Skeletal muscle tissue (tissue), 4 donors: Measurements from ENCODE around the gene NAV2. TPM values are rescaled to one million over a fixed set of nuclear protein-coding genes. Genes with fewer than 3 reads are reported as not detected.
A peak's percentile ranks its signal among the peaks of the same experiment; 100 is the strongest.

Source experiments
- H3K27ac ChIP-seq: one replicate; pipeline ENCODE4 v1.7.0; 2013; ENCODE audit warnings: mild to moderate bottlenecking, low read depth, low read length, inconsistent platforms
- H3K27me3 ChIP-seq, 3 donors: one replicate each; pipeline ENCODE4 v1.7.0; 2013; ENCODE audit warnings: low read length in 3 of 3; ENCODE audit not compliant: control insufficient read depth in 3 of 3, insufficient read depth in 3 of 3
- H3K36me3 ChIP-seq, 3 donors: one replicate each; pipeline ENCODE4 v1.7.0; 2013; ENCODE audit warnings: low read length in 3 of 3; ENCODE audit not compliant: control insufficient read depth in 3 of 3, insufficient read depth in 3 of 3
- H3K4me1 ChIP-seq, 3 donors: one replicate each; pipeline ENCODE4 v1.7.0; 2013; ENCODE audit warnings: low read length in 3 of 3, mild to moderate bottlenecking in 3 of 3; ENCODE audit not compliant: control insufficient read depth in 3 of 3, insufficient read depth in 3 of 3
- H3K4me3 ChIP-seq, 3 donors: one replicate each; pipeline ENCODE4 v1.7.0; 2013; ENCODE audit warnings: low read length in 3 of 3
- H3K9ac ChIP-seq, 3 donors: one replicate each; pipeline ENCODE4 v1.7.0; 2013; ENCODE audit warnings: low read length in 3 of 3, mild to moderate bottlenecking in 3 of 3, moderate library complexity in 2 of 3, low read depth in 1 of 3
- H3K9me3 ChIP-seq, 3 donors: one replicate each; pipeline ENCODE4 v1.7.0; 2013; ENCODE audit warnings: low read length in 3 of 3; ENCODE audit not compliant: control insufficient read depth in 3 of 3
- total RNA-seq: library from RNA; depleted of rRNA; stranded (reverse); fragments of >200 nt; gene quantifications from one replicate; pipeline ENCODE4 v1.2.3, GENCODE V29; 2014
- donor health status: Osteomylitis.

The NAV2 gene
- 43.3 TPM for total RNA-seq

DNA sequence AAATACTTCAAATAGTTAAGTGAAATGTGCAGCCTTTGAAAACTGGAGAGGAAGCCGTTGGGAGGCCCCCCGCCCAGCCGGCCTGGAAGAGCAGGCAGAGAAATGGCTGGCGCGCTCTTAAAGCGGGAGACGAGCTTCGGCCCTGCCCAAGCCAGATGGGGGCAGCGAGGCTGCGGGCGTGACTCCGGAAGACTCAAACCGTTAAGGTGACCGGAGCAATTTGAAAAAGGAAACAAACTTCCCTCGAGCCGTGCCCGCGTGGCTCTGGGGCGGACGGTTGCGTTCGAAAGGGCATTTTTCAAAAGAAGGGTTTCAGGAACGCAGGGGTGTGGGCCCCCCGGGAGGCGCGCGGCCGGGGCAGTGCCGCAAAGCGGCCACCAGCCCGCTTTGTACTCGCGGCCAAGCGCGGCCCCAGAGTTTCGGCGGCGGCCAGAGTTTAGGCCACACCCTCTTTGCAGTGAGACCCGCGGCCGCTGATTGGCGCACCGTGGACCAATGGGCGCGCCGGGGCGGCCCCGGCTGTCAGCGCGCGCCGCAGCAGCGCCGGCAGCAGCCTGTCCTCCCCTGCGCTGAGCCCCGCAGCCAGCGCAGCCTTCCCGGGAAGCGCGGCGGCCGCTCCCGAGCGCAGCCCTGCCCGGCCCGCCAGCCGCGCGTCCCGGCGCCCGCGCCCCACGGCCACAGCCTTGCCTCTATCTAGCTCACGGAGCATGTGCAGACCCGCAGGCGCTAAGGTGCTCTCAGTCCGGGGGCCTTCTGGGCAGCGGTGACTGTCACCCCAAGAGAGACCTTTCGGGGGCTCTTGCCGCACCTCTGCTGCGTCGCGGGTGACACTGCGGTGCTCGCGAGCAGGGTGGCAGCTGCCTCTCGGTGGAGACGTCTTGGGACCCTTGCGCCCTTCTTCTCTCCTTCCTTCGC is at the start of gene NAV2:
Gene NAV2 (plus strand): TSS at position 557 of the 915 bp plus-strand sequence. CDS start 859 bp downstream, outside the sequence.
- Histone ChIP-seq H3K36me3 (no peaks in the 10 kb centered on the region), H3K27ac (peak within 1 kb of the TSS; percentile 93), H3K4me3 (peak within 1 kb of the TSS; percentile 83 to 89 (median 85)), H3K9ac (peak within 1 kb of the TSS; percentile 88 to 91 (median 88)), H3K9me3 (no peaks in the 10 kb centered on the region), H3K4me1 (peaks cover 30 to 41% (median 36%) of the 10 kb centered on the region in 3 donors), H3K27me3 (peaks cover 22 to 27% (median 24%) of the 10 kb centered on the region in 3 donors)

DNA sequence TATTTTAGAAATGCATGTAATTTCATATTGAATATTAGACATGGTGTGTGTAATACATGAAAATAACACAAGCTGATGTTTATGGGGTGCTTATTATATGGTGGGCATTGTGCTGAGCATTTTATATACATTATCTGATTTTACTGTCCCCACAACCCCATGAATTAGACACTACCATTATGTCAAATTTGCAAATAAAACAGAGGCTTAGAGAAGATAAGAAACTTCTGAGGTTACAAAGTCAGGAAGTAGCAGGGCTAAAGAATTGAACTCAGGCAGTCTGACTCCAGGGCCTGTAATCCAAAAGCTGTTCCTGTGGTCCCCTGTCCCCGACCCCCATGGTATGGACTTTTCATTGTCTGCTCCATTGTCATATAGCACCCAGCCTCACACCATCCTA is 49.4 kb upstream of the NAV2 start:
- Histone ChIP-seq H3K27me3 (no peaks in the 10 kb centered on the region), H3K4me3 (no peak overlapping the region), H3K4me1 (peaks cover 0 to 5% (median 3%) of the 10 kb centered on the region in 3 donors), H3K27ac (no peak overlapping the region), H3K36me3 (no peaks in the 10 kb centered on the region), H3K9me3 (no peaks in the 10 kb centered on the region), H3K9ac (no peak overlapping the region)

GRCh38 chr11:19664886-19665548 is 47.6 kb upstream of the NAV2 start:
- H3K27me3 ChIP-seq = no peaks in the 10 kb centered on the region
- no peak overlapping the region for H3K9ac ChIP-seq
- H3K4me3 ChIP-seq = no peak overlapping the region
- no peak overlapping the region for H3K27ac ChIP-seq
- no peaks in the 10 kb centered on the region for H3K9me3 ChIP-seq
- peaks cover 0 to 4% (median 3%) of the 10 kb centered on the region in 3 donors for H3K4me1 ChIP-seq
- no peaks in the 10 kb centered on the region for H3K36me3 ChIP-seq

DNA sequence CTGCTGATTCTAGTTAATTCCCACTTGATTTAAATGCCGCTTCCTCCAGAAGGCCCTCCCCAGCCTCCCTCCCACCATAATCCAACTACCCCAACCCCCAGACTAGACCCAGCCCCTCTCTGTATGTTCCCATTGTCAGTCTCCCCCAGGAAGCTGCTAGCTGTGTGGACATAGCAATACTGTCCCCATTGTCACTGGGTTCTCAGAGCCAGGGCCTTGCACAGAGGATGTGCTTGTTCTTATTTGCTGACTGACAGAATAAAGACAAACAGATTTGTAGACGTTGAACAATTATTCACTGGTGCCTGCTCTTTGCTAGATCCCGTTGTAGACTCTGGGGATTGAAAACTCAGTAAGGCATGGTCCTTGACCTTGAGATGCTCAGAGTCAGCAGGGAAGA is 45.7 kb upstream of the NAV2 start:
- Histone ChIP-seq H3K4me1 (peaks cover 0 to 4% (median 3%) of the 10 kb centered on the region in 3 donors), H3K27ac (no peak overlapping the region), H3K9ac (no peak overlapping the region), H3K9me3 (no peaks in the 10 kb centered on the region), H3K4me3 (no peak overlapping the region), H3K36me3 (no peaks in the 10 kb centered on the region), H3K27me3 (no peaks in the 10 kb centered on the region)

- Histone ChIP-seq H3K36me3 (no peaks in the 10 kb centered on the region), H3K4me3 (no peak overlapping the region), H3K9me3 (no peaks in the 10 kb centered on the region), H3K4me1 (peaks cover 13 to 20% (median 16%) of the 10 kb centered on the region in 3 donors), H3K9ac (no peak overlapping the region), H3K27ac (no peak overlapping the region), H3K27me3 (no peaks in the 10 kb centered on the region)
Observed at GRCh38 chr11:19669511-19669910, 43.1 kb upstream of the NAV2 start.

GRCh38 chr11:19670030-19670791 is 42.4 kb upstream of the NAV2 start:
- Histone ChIP-seq H3K36me3 (no peaks in the 10 kb centered on the region), H3K27ac (no peak overlapping the region), H3K9me3 (no peaks in the 10 kb centered on the region), H3K9ac (no peak overlapping the region), H3K4me3 (no peak overlapping the region), H3K27me3 (no peaks in the 10 kb centered on the region), H3K4me1 (peaks cover 14 to 24% (median 20%) of the 10 kb centered on the region in 3 donors)

GRCh38 chr11:19672586-19673206 is 39.9 kb upstream of the NAV2 start:
- no peaks in the 10 kb centered on the region for H3K36me3 ChIP-seq

DNA sequence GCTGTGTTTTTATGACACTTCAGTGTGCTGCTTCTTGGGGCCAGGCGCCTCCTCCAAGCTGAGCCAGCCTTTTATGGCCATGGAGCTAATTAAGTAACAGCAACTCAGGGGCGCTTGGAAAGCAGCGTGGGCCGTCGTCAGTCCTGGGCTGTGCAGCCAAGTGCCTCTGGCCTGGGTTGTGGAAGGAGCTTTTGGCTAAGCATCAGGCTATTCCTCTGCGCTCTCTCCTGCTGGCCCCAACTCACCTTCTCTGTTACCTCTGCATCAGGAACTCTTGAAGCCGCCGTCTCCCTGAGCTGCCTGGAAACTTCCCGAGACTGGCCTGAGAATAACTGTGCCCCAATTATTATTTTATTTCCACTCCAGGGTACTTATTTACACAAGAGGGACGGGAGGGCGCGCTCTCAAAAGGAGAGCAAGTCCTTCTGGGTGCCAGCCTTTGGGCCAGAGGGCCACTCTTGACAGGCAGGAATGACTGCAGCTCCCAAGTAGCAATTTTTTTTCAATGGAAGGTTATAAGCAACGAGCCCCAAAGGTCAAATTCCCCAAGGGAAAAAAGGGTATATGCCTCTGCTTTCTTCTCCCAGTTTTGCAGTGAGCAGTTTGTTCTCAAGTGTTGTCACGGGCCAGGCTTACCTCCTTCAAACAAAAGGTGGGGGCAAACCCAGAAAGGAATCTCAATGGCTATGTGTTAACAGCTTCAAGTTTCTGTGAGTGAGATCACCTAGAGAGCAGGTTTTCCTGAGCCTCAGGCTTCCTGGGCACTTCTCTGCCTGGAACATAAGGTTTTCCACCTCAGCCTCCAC is 38.5 kb upstream of the NAV2 start:
- H3K4me3 ChIP-seq = peak overlapping the region in 2 of 3 donors; percentile 9 to 31
- H3K27ac ChIP-seq = peak overlapping the region; percentile 69
- no peaks in the 10 kb centered on the region for H3K36me3 ChIP-seq
- no peaks in the 10 kb centered on the region for H3K27me3 ChIP-seq
- H3K9ac ChIP-seq = peak overlapping the region; percentile 18 to 47 (median 33)
- peaks cover 22 to 34% (median 28%) of the 10 kb centered on the region in 3 donors for H3K4me1 ChIP-seq
- no peaks in the 10 kb centered on the region for H3K9me3 ChIP-seq

More at GRCh38 chr11:19672586-19673206, 39.9 kb upstream of the NAV2 start:
- no peaks in the 10 kb centered on the region for H3K27me3 ChIP-seq
- H3K4me1 ChIP-seq = peaks cover 22 to 34% (median 28%) of the 10 kb centered on the region in 3 donors
- H3K27ac ChIP-seq = no peak overlapping the region
- H3K9ac ChIP-seq = no peak overlapping the region
- H3K9me3 ChIP-seq = no peaks in the 10 kb centered on the region
- H3K4me3 ChIP-seq = no peak overlapping the region

- Histone ChIP-seq H3K9me3 (no peaks in the 10 kb centered on the region), H3K4me1 (peaks cover 26 to 39% (median 31%) of the 10 kb centered on the region in 3 donors), H3K27me3 (no peaks in the 10 kb centered on the region), H3K27ac (no peak overlapping the region), H3K4me3 (no peak overlapping the region), H3K9ac (peak overlapping the region in 1 of 3 donors; percentile 47), H3K36me3 (no peaks in the 10 kb centered on the region)
Observed at GRCh38 chr11:19674836-19675235, 37.8 kb upstream of the NAV2 start.
